ENCODE measurements around the gene BICRA.
A peak's percentile ranks its signal among the peaks of the same experiment; 100 is the strongest.
"Not testable (repeated sequence)": the region's sequence is repeated elsewhere in the genome, so short reads cannot be mapped to it uniquely, and the experiment has no call there.

Gene BICRA

DNA sequence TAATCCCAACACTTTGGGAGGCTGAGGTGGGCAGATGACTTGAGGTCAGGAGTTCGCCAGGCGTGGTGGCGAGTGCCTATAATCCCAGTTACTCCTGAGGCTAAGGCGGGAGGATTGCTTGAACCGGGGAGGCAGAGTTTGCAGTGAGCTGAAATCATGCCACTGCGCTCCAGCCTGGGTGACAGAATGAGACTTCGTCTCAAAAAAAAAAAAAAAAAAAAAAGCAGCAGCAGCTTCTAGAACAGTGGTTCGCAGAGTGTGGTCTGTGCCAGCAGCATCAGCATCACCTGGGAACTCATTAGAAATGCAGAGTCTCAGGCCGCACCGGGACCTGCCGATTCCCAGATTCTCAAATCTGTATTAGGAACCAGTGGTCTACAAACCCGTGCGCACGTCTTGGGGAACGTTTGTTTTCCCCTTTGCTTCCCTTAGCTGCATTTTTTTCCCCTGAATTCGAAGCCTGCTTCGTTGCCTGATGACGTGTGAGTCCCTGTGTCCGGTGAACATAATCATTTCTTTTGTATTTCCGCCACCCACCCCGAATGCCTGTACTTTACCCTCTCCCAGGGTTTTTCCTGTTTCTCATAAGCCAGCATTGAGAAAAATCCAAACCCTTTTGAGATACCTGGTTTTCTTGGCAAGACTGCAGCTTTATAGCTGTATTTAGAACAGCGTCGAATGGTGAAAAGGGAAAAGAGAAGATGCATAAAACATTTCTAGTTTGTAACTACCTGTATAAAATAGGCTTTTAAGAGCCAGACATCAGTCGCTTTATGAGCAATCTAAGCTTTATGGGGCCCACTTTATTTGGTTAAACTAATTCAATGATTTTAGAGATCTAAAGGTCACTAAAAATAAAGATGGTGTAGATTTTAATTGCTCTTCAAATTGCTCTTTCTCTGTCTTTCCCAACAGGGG lies 49.8 kb downstream of the BICRA start:
- no peaks in the 10 kb centered on the region for H3K9me3 Mint-ChIP-seq (ENCODE audit: low read depth)
- no peak overlapping the region for H3K4me3 Mint-ChIP-seq
- H3K36me3 Mint-ChIP-seq = peaks cover 3% of the 10 kb centered on the region
- no peak overlapping the region for H3K27ac Mint-ChIP-seq
- H3K4me1 Mint-ChIP-seq (ENCODE audit: low read depth) = peaks cover 20% of the 10 kb centered on the region
- no peaks in the 10 kb centered on the region for H3K27me3 Mint-ChIP-seq

- H3K27ac Mint-ChIP-seq = no peak overlapping the region
- H3K36me3 Mint-ChIP-seq = peaks cover 4% of the 10 kb centered on the region
- H3K27me3 Mint-ChIP-seq = no peaks in the 10 kb centered on the region
- H3K4me3 Mint-ChIP-seq = no peak overlapping the region
- peaks cover 23% of the 10 kb centered on the region for H3K4me1 Mint-ChIP-seq (ENCODE audit: low read depth)
- no peaks in the 10 kb centered on the region for H3K9me3 Mint-ChIP-seq (ENCODE audit: low read depth)
These were observed 51.5 kb downstream of the BICRA start for GRCh38 chr19:47660435-47660832.

GRCh38 chr19:47661161-47661560 lies 52.2 kb downstream of the BICRA start:
- Mint-ChIP-seq H3K36me3 (peaks cover 4% of the 10 kb centered on the region), H3K27me3 (no peaks in the 10 kb centered on the region), H3K27ac (no peak overlapping the region), H3K9me3 (ENCODE audit: low read depth) (no peaks in the 10 kb centered on the region), H3K4me3 (no peak overlapping the region), H3K4me1 (ENCODE audit: low read depth) (peaks cover 20% of the 10 kb centered on the region)

GRCh38 chr19:47661611-47662010 lies 52.7 kb downstream of the BICRA start:
- H3K27me3 Mint-ChIP-seq = no peaks in the 10 kb centered on the region
- no peaks in the 10 kb centered on the region for H3K9me3 Mint-ChIP-seq (ENCODE audit: low read depth)
- H3K27ac Mint-ChIP-seq = no peak overlapping the region
- H3K4me3 Mint-ChIP-seq = no peak overlapping the region
- peaks cover 20% of the 10 kb centered on the region for H3K4me1 Mint-ChIP-seq (ENCODE audit: low read depth)
- peaks cover 4% of the 10 kb centered on the region for H3K36me3 Mint-ChIP-seq

DNA sequence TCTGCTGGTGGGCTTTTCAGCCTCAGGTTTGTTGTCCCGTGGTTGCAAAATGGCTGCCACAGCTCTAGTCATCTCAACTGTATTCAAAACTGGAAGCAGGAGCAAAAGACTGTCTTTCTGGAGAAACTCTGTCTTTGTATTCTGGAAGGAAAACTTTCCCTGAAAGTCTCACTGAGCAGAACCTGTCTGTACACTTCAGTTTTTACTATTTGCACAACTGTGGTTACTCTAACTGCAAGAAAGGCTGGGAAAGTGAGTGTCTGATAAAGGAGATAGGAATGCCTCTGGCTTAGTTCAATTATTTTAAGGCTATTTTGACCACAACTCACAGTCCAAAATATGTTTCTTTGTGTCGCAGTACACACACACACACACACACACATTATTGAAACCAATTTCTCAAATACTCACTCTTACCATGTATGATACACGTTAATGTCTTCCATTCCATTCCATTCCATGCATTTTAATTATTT lies 54.5 kb downstream of the BICRA start:
- no peak overlapping the region for H3K27ac Mint-ChIP-seq
- no peak overlapping the region for H3K4me3 Mint-ChIP-seq
- no peaks in the 10 kb centered on the region for H3K9me3 Mint-ChIP-seq (ENCODE audit: low read depth)
- peaks cover 20% of the 10 kb centered on the region for H3K4me1 Mint-ChIP-seq (ENCODE audit: low read depth)
- H3K36me3 Mint-ChIP-seq = peaks cover 2% of the 10 kb centered on the region
- no peaks in the 10 kb centered on the region for H3K27me3 Mint-ChIP-seq

- Mint-ChIP-seq H3K4me3 (no peak overlapping the region), H3K4me1 (ENCODE audit: low read depth) (peaks cover 20% of the 10 kb centered on the region), H3K36me3 (peaks cover 2% of the 10 kb centered on the region), H3K27me3 (no peaks in the 10 kb centered on the region), H3K27ac (no peak overlapping the region), H3K9me3 (ENCODE audit: low read depth) (no peaks in the 10 kb centered on the region)
These were observed 55.2 kb downstream of the BICRA start for GRCh38 chr19:47663911-47664771.

DNA sequence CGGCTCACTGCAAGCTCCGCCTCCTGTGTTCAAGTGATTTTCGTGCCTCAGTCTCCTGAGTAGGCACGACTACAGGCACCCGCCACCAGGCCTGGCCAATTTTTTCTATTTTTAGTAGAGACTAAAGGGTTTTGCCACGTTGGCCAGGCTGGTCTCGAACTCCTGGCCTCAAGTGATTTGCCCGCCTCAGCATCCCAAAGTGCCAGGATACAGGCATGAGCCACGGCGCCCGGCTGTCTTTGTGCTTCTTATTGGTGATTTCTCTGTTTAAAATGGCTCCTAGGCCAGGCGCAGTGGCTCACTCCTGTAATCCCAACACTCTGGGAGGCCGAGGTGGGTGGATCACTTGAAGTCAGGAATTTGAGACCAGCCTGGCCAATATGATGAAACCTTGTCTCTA lies 59.6 kb downstream of the BICRA start:
- not testable (repeated sequence) for H3K36me3 Mint-ChIP-seq; H3K4me1 Mint-ChIP-seq (ENCODE audit: low read depth); H3K9me3 Mint-ChIP-seq (ENCODE audit: low read depth); H3K4me3 Mint-ChIP-seq; H3K27ac Mint-ChIP-seq; H3K27me3 Mint-ChIP-seq

- Mint-ChIP-seq H3K9me3 (ENCODE audit: low read depth) (no peaks in the 10 kb centered on the region), H3K4me1 (ENCODE audit: low read depth) (peaks cover 2% of the 10 kb centered on the region), H3K4me3 (no peak overlapping the region), H3K36me3 (peaks cover 2% of the 10 kb centered on the region), H3K27ac (no peak overlapping the region), H3K27me3 (no peaks in the 10 kb centered on the region)
These were observed 61.8 kb downstream of the BICRA start for GRCh38 chr19:47670736-47671135.

GRCh38 chr19:47671499-47671898 lies 62.6 kb downstream of the BICRA start:
- H3K27ac Mint-ChIP-seq = no peak overlapping the region
- no peaks in the 10 kb centered on the region for H3K9me3 Mint-ChIP-seq (ENCODE audit: low read depth)
- H3K4me3 Mint-ChIP-seq = no peak overlapping the region
- H3K36me3 Mint-ChIP-seq = peaks cover 2% of the 10 kb centered on the region
- H3K27me3 Mint-ChIP-seq = no peaks in the 10 kb centered on the region
- H3K4me1 Mint-ChIP-seq (ENCODE audit: low read depth) = peaks cover 2% of the 10 kb centered on the region

DNA sequence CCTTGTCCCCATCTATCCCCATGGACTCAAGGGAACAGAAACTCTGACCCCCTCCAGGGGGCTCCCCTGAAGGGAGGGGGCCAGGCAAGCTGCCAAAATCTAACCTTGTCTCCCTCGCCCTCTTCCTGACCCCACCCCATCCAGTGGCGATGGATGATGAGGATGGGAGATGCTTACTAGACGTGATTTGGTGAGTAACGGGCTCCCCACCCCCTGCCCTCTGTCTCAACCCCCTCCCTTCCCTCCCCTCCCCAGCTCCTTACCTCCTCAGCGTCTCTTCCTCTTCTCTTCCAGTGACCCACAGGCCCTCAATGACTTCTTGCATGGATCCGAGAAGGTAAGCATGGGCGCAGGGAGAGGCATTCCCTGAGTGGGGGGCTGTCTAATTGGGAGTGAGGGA lies 64.5 kb downstream of the BICRA start:
- Mint-ChIP-seq H3K4me1 (ENCODE audit: low read depth) (no peaks in the 10 kb centered on the region), H3K27me3 (no peaks in the 10 kb centered on the region), H3K36me3 (peaks cover 2% of the 10 kb centered on the region), H3K4me3 (no peak overlapping the region), H3K9me3 (ENCODE audit: low read depth) (no peaks in the 10 kb centered on the region), H3K27ac (peak overlapping the region; percentile 81)

- no peaks in the 10 kb centered on the region for H3K27me3 Mint-ChIP-seq
- no peaks in the 10 kb centered on the region for H3K9me3 Mint-ChIP-seq (ENCODE audit: low read depth)
- H3K4me3 Mint-ChIP-seq = no peak overlapping the region
- H3K27ac Mint-ChIP-seq = no peak overlapping the region
- peaks cover 2% of the 10 kb centered on the region for H3K36me3 Mint-ChIP-seq
- H3K4me1 Mint-ChIP-seq (ENCODE audit: low read depth) = no peaks in the 10 kb centered on the region
These were observed 65.6 kb downstream of the BICRA start for GRCh38 chr19:47674548-47674947.

GRCh38 chr19:47675271-47675670 lies 66.3 kb downstream of the BICRA start:
- peaks cover 2% of the 10 kb centered on the region for H3K36me3 Mint-ChIP-seq
- H3K27me3 Mint-ChIP-seq = no peaks in the 10 kb centered on the region
- H3K9me3 Mint-ChIP-seq (ENCODE audit: low read depth) = no peaks in the 10 kb centered on the region
- no peak overlapping the region for H3K4me3 Mint-ChIP-seq
- H3K27ac Mint-ChIP-seq = no peak overlapping the region
- no peaks in the 10 kb centered on the region for H3K4me1 Mint-ChIP-seq (ENCODE audit: low read depth)

DNA sequence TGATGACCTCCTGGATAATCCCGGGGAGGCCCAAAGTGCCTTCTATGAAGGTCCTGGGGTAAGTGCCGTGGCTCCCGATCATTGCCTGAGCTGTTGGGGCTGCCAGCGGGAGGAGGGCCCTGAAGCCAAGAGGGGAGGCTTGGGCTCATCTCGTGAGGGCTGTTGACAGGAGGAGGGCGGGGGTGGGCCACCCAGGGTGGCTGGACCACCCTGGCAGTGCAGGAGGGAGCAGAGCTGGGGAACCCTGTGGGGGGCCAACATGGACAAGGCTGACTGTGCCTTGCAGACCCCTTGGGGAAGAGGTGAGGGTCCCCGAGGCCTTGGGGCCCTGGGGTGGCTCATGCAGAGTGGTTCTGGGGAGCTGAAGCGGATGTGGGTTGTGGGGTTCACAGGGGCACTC lies 66.9 kb downstream of the BICRA start:
- Mint-ChIP-seq H3K27ac (no peak overlapping the region), H3K4me1 (ENCODE audit: low read depth) (no peaks in the 10 kb centered on the region)

DNA sequence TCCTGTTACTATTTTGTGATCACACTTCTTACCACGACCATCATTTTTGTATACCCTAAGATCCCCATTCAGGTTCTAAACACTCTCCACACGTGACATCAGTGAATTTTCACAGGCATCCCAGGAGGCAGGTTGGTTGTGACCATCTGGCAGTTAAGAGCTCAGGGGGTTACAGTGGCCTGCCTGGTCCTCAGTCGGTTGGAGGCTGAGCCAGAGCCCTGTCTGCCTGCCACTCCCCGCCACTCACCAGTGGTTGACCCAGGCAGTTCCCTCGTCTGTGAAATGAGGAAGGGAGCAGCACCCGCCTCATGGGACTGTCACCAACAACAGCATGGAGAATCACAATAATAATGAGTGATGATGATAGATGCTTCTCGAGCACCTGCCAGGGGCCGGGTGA lies 67.9 kb downstream of the BICRA start:
- no peaks in the 10 kb centered on the region for H3K4me1 Mint-ChIP-seq (ENCODE audit: low read depth)
- H3K27me3 Mint-ChIP-seq = no peaks in the 10 kb centered on the region
- H3K4me3 Mint-ChIP-seq = no peak overlapping the region
- no peak overlapping the region for H3K27ac Mint-ChIP-seq
- H3K36me3 Mint-ChIP-seq = peaks cover 2% of the 10 kb centered on the region
- no peaks in the 10 kb centered on the region for H3K9me3 Mint-ChIP-seq (ENCODE audit: low read depth)

More for the DNA sequence above, 66.9 kb downstream of the BICRA start:
- H3K27me3 Mint-ChIP-seq = no peaks in the 10 kb centered on the region
- peaks cover 2% of the 10 kb centered on the region for H3K36me3 Mint-ChIP-seq
- H3K9me3 Mint-ChIP-seq (ENCODE audit: low read depth) = no peaks in the 10 kb centered on the region
- H3K4me3 Mint-ChIP-seq = no peak overlapping the region

- H3K4me1 Mint-ChIP-seq (ENCODE audit: low read depth) = no peaks in the 10 kb centered on the region
- no peak overlapping the region for H3K4me3 Mint-ChIP-seq
- no peaks in the 10 kb centered on the region for H3K27me3 Mint-ChIP-seq
- no peaks in the 10 kb centered on the region for H3K36me3 Mint-ChIP-seq
- H3K9me3 Mint-ChIP-seq (ENCODE audit: low read depth) = no peaks in the 10 kb centered on the region
- no peak overlapping the region for H3K27ac Mint-ChIP-seq
These were observed 70.4 kb downstream of the BICRA start for GRCh38 chr19:47679251-47679900.
